Lung (tissue), 12 donors: ENCODE results near the gene CDC25B. TPM values are rescaled to one million over a fixed set of nuclear protein-coding genes. Genes with fewer than 3 reads are reported as not detected.

Experiments
- ATAC-seq: fragments of 200-7000 bp; cut with Tn5 transposase; one replicate; pipeline ENCODE4 v1.9.1; 2020; ENCODE audit warnings: moderate number of reproducible peaks; ENCODE audit not compliant: insufficient read depth, low FRiP score
- DNase-seq, 3 donors: peaks; one replicate each; pipeline ENCODE4 v3.0.0-alpha.2; 2013 to 2017
- H3K27ac ChIP-seq, 2 donors: one replicate each; pipeline ENCODE4 v1.5.1; 2013; ENCODE audit warnings: mild to moderate bottlenecking in 2 of 2, moderate library complexity in 2 of 2, control low read depth in 1 of 2, inconsistent platforms in 1 of 2, low read depth in 1 of 2, low read length in 1 of 2
- H3K27me3 ChIP-seq, 3 donors: one replicate each; pipeline ENCODE4 v1.5.1; 2013; ENCODE audit warnings: low read length in 2 of 3; ENCODE audit not compliant: control insufficient read depth in 3 of 3, insufficient read depth in 3 of 3
- H3K36me3 ChIP-seq, 4 donors: one replicate each; pipeline ENCODE4 v1.5.1; 2013; ENCODE audit warnings: low read length in 4 of 4, mild to moderate bottlenecking in 1 of 4, moderate library complexity in 1 of 4; ENCODE audit not compliant: control insufficient read depth in 4 of 4, insufficient read depth in 4 of 4
- H3K4me1 ChIP-seq, 5 donors: one replicate each; pipeline ENCODE4 v1.5.1; 2013; ENCODE audit warnings: low read length in 5 of 5, mild to moderate bottlenecking in 2 of 5, moderate library complexity in 1 of 5; ENCODE audit not compliant: control insufficient read depth in 5 of 5, insufficient read depth in 5 of 5
- H3K4me3 ChIP-seq: one replicate; pipeline ENCODE4 v1.5.1; 2013; ENCODE audit warnings: mild to moderate bottlenecking, control low read depth, moderate library complexity
- H3K9ac ChIP-seq, 2 donors: one replicate each; pipeline ENCODE4 v1.5.1; 2013; ENCODE audit warnings: low read length in 2 of 2, control low read depth in 1 of 2; ENCODE audit not compliant: insufficient read depth in 1 of 2
- H3K9me3 ChIP-seq, 4 donors: one replicate each; pipeline ENCODE4 v1.5.1; 2013; ENCODE audit warnings: low read length in 3 of 4, mild to moderate bottlenecking in 1 of 4, moderate library complexity in 1 of 4; ENCODE audit not compliant: control insufficient read depth in 4 of 4, insufficient read depth in 3 of 4
- CTCF ChIP-seq: IDR thresholded peaks from 2 replicates; pipeline ENCODE4 v1.5.1; 2012; ENCODE audit warnings: mild to moderate bottlenecking; ENCODE audit errors: control extremely low read depth, extremely low read depth
- WGBS, 2 donors: extraction: QIAGEN DNeasy Blood & Tissue Kit; methylation state at CpG; one replicate each; pipeline ENCODE4 v1.1.7; 2013; 5-methylcytosine and 5-hydroxymethylcytosine counted together
- polyA plus RNA-seq, 2 donors: library from polyadenylated mRNA; stranded (reverse); fragments of 200-250 nt; gene quantifications; one replicate each; pipeline ENCODE4 v1.2.1, GENCODE V29; 2013
- total RNA-seq, 2 donors: library from RNA; depleted of rRNA in 1 of 2; stranded (reverse); fragments of >200 nt in 1 of 2; gene quantifications; one replicate each; pipeline ENCODE4 v1.2.1, GENCODE V29; 2014 to 2021
- donor health status: control.
- donor health status: control.
- donor health status: Bipolar disorder and iron deficiency.
- donor health status: healthy.
- donor health status: DM: yes; HTN: yes; CAD: no.

CDC25B gene
- total and polyA plus RNA-seq, 4 donors: 47.9 to 88.5 (median 67.1) TPM

- ATAC-seq: no peak
Observed at GRCh38 chr20:3820901-3821727, 25.0 kb downstream of the CDC25B start.

GRCh38 chr20:3821996-3822395, 25.9 kb downstream of the CDC25B start:
- H3K4me1 ChIP-seq: peaks cover 0 to 19% (median 11%) of the 10 kb centered on the region in 5 donors
- H3K9me3 ChIP-seq: no peaks in the 10 kb centered on the region
- peaks cover 8 to 34% (median 23%) of the 10 kb centered on the region in 4 donors for H3K36me3 ChIP-seq
- 95 to 98% methylated on average over 14 of the region's 14 CpGs for WGBS, 2 donors
- DNase-seq (no peak), ATAC-seq (no peak)
- H3K27me3 ChIP-seq: no peaks in the 10 kb centered on the region
- H3K27ac ChIP-seq: no peak overlapping the region
- H3K4me3 ChIP-seq: no peak overlapping the region
- no peak overlapping the region for H3K9ac ChIP-seq
- no peak for TF ChIP-seq CTCF

More at GRCh38 chr20:3820901-3821727, 25.0 kb downstream of the CDC25B start:
- peak overlapping the region; percentile 85 for H3K4me3 ChIP-seq
- WGBS, 2 donors: 45 to 50% methylated on average over 20 of the region's 20 CpGs
- TF ChIP-seq CTCF: no peak
- peaks cover 0 to 19% (median 11%) of the 10 kb centered on the region in 5 donors for H3K4me1 ChIP-seq
- peak overlapping the region; percentile 92 to 97 for H3K9ac ChIP-seq
- no peak for DNase-seq
- peak overlapping the region; percentile 98 to 100 for H3K27ac ChIP-seq
- H3K36me3 ChIP-seq: peaks cover 8 to 31% (median 23%) of the 10 kb centered on the region in 4 donors
- no peaks in the 10 kb centered on the region for H3K9me3 ChIP-seq
- H3K27me3 ChIP-seq: no peaks in the 10 kb centered on the region

GRCh38 chr20:3823881-3824280, 27.8 kb downstream of the CDC25B start:
- Histone ChIP-seq H3K4me3 (no peak overlapping the region), H3K9ac (no peak overlapping the region), H3K9me3 (no peaks in the 10 kb centered on the region), H3K27me3 (no peaks in the 10 kb centered on the region), H3K4me1 (peaks cover 0 to 14% (median 3%) of the 10 kb centered on the region in 5 donors), H3K27ac (no peak overlapping the region), H3K36me3 (peaks cover 8 to 38% (median 25%) of the 10 kb centered on the region in 4 donors)
- TF ChIP-seq CTCF: no peak
- WGBS, 2 donors: 93 to 97% methylated on average over 20 of the region's 20 CpGs
- ATAC-seq (no peak), DNase-seq (no peak)
